ENCODE measurements around the gene TSPAN11.

Gene TSPAN11

DNA sequence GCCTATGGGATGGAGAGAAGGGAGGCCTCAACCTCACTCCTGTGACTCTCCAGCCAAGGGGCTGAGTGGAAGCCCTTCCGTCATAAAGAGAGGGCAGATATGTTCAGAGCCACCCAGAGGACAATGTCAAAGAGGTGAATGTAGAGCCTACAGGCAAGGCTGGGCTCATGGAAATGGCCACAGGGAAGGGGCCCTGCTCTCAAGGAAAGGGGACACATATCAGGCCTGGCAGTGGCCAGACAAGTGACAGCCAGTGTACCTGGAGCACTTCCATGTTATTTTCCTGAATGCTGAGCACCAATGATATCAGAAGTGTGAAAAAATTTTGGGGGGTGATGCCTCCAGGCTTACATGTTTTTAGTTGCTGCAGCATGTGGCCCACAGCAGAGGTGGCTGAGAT, 110.5 kb downstream of the TSPAN11 start:
- TF ChIP-seq FOXP2 (optimal IDR thresholded peaks at IDR 0.05; ENCODE audit: borderline replicate concordance, extremely low read depth, extremely low read length, insufficient read depth) (no peak), POLR2AphosphoS5 (IDR thresholded peaks at IDR 0.05; ENCODE audit: low read depth, low read length) (no peak), TAF1 (IDR thresholded peaks at IDR 0.05; ENCODE audit: borderline replicate concordance, insufficient read depth, low read length) (no peak), REST (IDR thresholded peaks at IDR 0.05; ENCODE audit: insufficient read depth in 1 of 2, low read depth in 2 of 2, low read length in 2 of 2) (no peak), SIN3A (IDR thresholded peaks at IDR 0.05; ENCODE audit: borderline replicate concordance, insufficient read depth, low read length) (no peak)

DNA sequence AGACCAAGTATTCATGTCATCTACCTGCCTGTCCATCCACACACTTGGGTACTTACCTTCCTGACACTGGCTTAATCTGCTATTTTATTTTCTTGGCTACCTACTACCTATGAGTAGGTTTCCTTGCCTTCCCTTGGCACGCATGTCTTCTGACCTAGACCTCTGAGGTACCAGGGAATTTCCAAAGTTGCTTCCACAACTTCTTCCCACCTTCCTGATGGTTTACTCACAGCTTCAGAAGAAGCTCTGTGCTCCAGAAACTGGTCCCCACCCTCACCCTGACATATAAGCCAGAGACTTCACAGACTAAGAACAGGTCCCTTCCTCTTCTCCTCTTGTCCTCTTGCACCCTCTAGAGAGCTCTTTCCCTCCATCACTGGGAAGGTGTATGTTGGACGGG, 111.4 kb downstream of the TSPAN11 start:
- TF ChIP-seq FOXP2 (optimal IDR thresholded peaks at IDR 0.05; ENCODE audit: borderline replicate concordance, extremely low read depth, extremely low read length, insufficient read depth), result no peak
- no peak for TF ChIP-seq POLR2AphosphoS5 (IDR thresholded peaks at IDR 0.05; ENCODE audit: low read depth, low read length)
- TF ChIP-seq SIN3A (IDR thresholded peaks at IDR 0.05; ENCODE audit: borderline replicate concordance, insufficient read depth, low read length), result no peak
- TF ChIP-seq REST (IDR thresholded peaks at IDR 0.05; ENCODE audit: insufficient read depth in 1 of 2, low read depth in 2 of 2, low read length in 2 of 2), result no peak
- no peak for TF ChIP-seq TAF1 (IDR thresholded peaks at IDR 0.05; ENCODE audit: borderline replicate concordance, insufficient read depth, low read length)

GRCh38 chr12:31041033-31041564, 114.6 kb downstream of the TSPAN11 start:
- TF ChIP-seq REST (IDR thresholded peaks at IDR 0.05; ENCODE audit: insufficient read depth in 1 of 2, low read depth in 2 of 2, low read length in 2 of 2) (no peak), TAF1 (IDR thresholded peaks at IDR 0.05; ENCODE audit: borderline replicate concordance, insufficient read depth, low read length) (no peak), SIN3A (IDR thresholded peaks at IDR 0.05; ENCODE audit: borderline replicate concordance, insufficient read depth, low read length) (no peak), POLR2AphosphoS5 (IDR thresholded peaks at IDR 0.05; ENCODE audit: low read depth, low read length) (no peak), FOXP2 (optimal IDR thresholded peaks at IDR 0.05; ENCODE audit: borderline replicate concordance, extremely low read depth, extremely low read length, insufficient read depth) (no peak)
